Activated naive CD4-positive, alpha-beta T cell treated with anti-CD3 and anti-CD28 coated beads, Interleukin-2, amount 50 U/mL, for 24 hours (primary cell): ENCODE results near the gene MRPS34.

ENCODE experiments used
- H3K27ac Mint-ChIP-seq: one replicate; pipeline ENCODE4 v1.8.0; 2021; ENCODE audit warnings: mild to moderate bottlenecking, mixed read lengths
- H3K27me3 Mint-ChIP-seq: one replicate; pipeline ENCODE4 v1.8.0; 2021; ENCODE audit warnings: mixed read lengths
- H3K36me3 Mint-ChIP-seq: one replicate; pipeline ENCODE4 v1.8.0; 2021; ENCODE audit warnings: mixed read lengths
- H3K4me1 Mint-ChIP-seq: one replicate; pipeline ENCODE4 v1.8.0; 2021; ENCODE audit warnings: mixed read lengths
- H3K4me3 Mint-ChIP-seq: one replicate; pipeline ENCODE4 v1.8.0; 2021; ENCODE audit warnings: mild to moderate bottlenecking, mixed read lengths
- H3K9me3 Mint-ChIP-seq: one replicate; pipeline ENCODE4 v1.8.0; 2021; ENCODE audit warnings: mixed read lengths

Gene MRPS34

DNA sequence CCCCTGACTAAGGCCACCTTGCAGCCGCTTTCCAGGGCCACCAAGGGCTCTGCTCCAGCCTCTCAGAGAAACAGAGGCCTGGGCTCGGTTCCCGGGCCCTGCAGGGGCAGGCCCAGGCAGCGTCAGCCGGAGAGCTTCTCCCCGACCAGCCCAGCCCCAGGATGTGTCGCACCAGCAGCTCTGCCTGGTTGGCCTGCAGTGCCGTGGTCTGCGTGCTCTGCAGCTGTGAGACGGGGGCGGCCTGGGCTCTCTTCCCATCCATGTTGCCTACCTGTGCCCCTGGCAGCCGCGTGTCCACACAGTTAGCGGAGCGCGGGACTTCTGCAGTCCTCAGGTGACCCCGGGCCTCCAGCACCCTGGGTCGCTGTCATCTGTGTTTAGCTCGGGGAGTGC is 15.8 kb upstream of the MRPS34 start:
- H3K9me3 Mint-ChIP-seq: no peaks in the 10 kb centered on the region
- peaks cover 1% of the 10 kb centered on the region for H3K36me3 Mint-ChIP-seq
- H3K4me3 Mint-ChIP-seq: no peak overlapping the region
- peaks cover 12% of the 10 kb centered on the region for H3K4me1 Mint-ChIP-seq
- no peaks in the 10 kb centered on the region for H3K27me3 Mint-ChIP-seq
- no peak overlapping the region for H3K27ac Mint-ChIP-seq

DNA sequence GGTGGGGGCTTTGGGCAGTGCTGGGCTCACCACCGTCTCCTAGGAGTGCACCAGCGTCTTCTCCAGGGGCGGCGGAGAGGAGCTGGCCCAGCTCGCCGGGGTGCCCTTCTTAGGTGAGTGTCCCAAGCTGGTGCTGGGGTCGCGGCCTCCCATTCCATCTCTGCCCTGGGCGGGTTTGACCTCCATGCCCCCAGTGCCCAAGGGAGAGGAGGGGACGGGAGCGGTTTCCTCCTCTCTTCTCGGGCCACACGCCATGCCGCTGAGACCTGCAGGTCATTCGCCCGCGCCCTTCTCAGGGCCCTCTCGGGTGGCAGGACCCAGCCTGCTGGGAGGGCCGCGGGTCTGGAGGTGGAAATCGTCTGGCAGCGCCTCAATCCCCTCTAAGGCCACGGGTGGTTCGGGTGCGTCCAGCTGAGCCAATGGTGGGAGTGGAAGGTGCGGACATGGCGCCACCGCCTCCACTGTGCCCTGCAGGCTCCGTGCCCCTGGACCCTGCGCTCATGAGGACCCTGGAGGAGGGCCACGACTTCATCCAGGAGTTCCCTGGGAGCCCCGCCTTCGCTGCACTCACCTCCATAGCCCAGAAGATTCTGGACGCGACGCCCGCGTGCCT is 15.3 kb upstream of the MRPS34 start:
- Mint-ChIP-seq H3K36me3 (peaks cover 3% of the 10 kb centered on the region), H3K9me3 (no peaks in the 10 kb centered on the region), H3K27ac (no peak overlapping the region), H3K4me3 (no peak overlapping the region), H3K27me3 (no peaks in the 10 kb centered on the region), H3K4me1 (peaks cover 15% of the 10 kb centered on the region)

DNA sequence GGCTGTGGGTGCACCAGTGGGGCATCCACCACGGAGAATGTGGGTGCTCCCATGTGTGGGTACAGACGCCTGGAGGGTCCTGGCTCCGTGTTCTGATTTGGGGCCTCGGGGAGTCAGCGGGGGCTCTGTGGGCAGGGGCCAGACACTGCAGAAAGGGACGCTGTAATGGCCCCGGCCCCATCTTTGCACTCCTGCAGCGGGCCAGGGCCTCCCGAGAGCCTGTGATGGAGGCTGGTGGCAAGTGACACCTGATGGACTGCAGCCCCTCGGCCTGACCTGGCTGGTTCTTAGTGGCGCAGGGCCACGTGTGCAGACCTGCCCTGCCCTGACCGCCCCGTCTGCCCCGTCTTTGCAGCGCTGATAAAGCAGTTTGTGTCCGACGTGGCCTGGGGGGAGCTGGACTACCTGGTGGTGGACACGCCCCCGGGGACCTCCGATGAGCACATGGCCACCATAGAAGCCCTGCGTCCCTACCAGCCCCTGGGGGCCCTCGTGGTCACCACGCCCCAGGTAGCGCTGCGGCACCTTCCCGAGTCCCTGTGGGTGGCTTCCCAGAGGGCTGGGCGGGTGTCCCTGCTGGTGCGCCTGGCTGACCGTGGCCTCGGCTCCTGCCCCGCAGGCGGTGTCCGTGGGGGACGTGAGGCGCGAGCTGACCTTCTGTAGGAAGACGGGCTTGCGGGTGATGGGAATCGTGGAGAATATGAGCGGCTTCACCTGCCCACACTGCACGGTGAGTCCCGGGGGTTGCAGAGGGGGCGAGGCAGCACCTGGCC is 14.6 kb upstream of the MRPS34 start:
- peaks cover 3% of the 10 kb centered on the region for H3K36me3 Mint-ChIP-seq
- H3K4me3 Mint-ChIP-seq: no peak overlapping the region
- H3K27ac Mint-ChIP-seq: no peak overlapping the region
- no peaks in the 10 kb centered on the region for H3K27me3 Mint-ChIP-seq
- H3K9me3 Mint-ChIP-seq: no peaks in the 10 kb centered on the region
- peaks cover 16% of the 10 kb centered on the region for H3K4me1 Mint-ChIP-seq

DNA sequence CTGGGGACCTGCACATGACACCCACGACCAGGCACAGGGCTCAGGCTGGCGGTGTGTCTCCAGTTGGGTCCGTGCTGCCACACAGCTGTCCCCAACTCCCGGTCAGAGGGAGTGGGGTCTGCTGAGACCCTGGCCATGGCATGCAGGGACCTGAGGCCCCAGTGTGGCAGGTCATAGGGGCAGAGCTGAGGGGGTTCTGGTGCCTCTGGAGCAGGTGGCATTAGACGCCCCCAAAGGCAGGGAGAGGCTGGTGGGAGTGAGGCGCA is 14.1 kb upstream of the MRPS34 start:
- Mint-ChIP-seq H3K36me3 (peaks cover 3% of the 10 kb centered on the region), H3K27ac (no peak overlapping the region)

DNA sequence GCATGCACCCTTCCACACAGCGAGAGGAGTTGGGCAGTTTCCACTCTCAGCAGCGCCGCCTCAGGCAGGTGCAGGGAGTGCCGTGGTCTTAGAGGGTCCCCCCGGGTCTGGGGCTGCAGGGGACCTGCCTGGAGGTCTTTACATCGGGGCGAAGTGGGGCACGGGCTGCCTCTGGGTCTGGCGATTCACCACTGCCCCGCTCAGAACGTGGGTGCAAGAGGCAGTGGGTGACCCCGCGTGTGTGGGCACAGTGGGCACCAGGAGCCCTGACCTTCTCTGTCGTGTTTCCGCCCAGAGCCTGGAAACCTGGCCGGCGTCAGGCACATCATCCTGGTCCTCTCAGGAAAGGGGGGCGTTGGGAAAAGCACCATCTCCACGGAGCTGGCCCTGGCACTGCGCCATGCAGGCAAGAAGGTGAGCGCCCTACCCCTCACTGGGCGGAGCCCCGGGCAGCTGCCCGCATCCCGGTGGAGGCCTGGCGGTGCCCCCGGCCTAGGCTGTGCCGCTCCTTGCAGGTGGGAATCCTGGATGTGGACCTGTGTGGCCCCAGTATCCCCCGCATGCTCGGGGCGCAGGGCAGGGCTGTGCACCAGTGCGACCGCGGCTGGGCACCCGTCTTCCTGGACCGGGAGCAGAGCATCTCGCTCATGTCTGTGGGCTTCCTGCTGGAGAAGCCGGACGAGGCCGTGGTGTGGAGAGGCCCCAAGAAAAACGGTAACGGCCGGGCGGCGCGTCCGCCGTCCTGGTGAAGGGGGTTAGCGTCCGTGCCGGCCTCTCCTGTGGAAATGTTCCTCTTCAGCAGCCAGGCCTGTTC is 13.5 kb upstream of the MRPS34 start:
- no peaks in the 10 kb centered on the region for H3K27me3 Mint-ChIP-seq
- peaks cover 22% of the 10 kb centered on the region for H3K4me1 Mint-ChIP-seq
- no peak overlapping the region for H3K27ac Mint-ChIP-seq
- peaks cover 3% of the 10 kb centered on the region for H3K36me3 Mint-ChIP-seq
- no peak overlapping the region for H3K4me3 Mint-ChIP-seq
- no peaks in the 10 kb centered on the region for H3K9me3 Mint-ChIP-seq

More for the DNA sequence above, 14.1 kb upstream of the MRPS34 start:
- Mint-ChIP-seq H3K9me3 (no peaks in the 10 kb centered on the region), H3K4me1 (peaks cover 16% of the 10 kb centered on the region), H3K27me3 (no peaks in the 10 kb centered on the region), H3K4me3 (no peak overlapping the region)

DNA sequence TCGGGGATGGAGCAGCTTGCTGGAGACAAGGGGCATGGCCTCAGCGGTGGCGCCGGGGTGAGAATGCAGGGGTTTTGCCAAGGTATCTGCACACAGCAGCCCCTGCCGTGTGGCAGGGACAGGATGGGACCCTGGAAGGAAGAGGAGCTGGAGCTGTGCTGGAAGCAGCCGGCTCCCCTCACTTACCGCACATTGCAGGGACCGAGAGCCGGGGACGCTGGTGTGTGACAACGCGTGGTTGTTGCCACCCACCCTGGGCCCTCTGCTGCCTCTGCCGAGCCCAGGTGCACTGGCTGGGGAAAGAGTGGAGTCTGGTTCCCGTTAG is 12.9 kb upstream of the MRPS34 start:
- no peak overlapping the region for H3K4me3 Mint-ChIP-seq
- H3K27ac Mint-ChIP-seq: no peak overlapping the region
- H3K9me3 Mint-ChIP-seq: no peaks in the 10 kb centered on the region
- H3K27me3 Mint-ChIP-seq: no peaks in the 10 kb centered on the region
- peaks cover 3% of the 10 kb centered on the region for H3K36me3 Mint-ChIP-seq
- H3K4me1 Mint-ChIP-seq: peaks cover 27% of the 10 kb centered on the region

DNA sequence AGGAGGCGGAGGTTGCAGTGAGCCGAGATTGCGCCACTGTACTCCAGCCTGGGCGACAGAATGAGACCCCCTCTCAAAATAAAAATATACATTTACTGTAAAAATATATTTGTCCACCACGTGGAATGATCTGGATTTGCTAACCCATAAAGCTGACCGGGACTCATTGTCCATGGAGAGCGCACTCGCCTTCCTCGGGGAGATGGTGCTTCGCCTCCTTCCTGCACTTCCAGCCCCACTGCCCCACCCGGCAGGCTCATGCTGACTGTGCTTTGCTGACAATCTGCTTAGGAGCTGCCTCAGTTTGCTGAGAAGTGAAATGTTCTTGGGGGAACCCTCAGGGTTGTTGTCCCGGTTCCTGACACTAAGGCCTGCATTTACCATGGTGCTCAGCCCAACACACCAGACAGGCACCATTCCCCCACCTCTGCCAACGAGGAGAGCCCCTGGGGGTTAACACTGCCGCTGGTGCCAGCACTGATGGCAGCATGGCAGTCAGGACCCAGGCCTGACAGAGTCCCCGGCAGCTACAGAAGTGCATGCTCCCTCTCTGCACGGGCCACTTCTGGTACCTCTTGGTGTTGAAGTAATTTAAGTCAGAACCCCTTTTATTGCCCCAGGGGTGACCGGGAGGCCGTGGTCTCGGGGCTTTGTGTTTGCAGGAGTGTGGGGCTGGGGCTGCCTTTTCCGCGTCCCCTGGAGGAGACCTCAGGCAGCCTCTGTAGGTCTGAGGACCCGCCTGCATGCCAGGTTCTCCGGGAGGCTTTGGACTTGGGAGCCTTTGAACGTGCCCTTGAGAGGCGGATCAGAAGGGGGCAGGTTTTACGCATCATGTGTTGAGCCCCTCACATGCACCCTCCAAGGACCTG is 12.3 kb upstream of the MRPS34 start:
- H3K4me3 Mint-ChIP-seq: peak overlapping the region; percentile 66
- H3K36me3 Mint-ChIP-seq: peaks cover 3% of the 10 kb centered on the region
- H3K27ac Mint-ChIP-seq: no peak overlapping the region
- no peaks in the 10 kb centered on the region for H3K9me3 Mint-ChIP-seq
- peaks cover 27% of the 10 kb centered on the region for H3K4me1 Mint-ChIP-seq
- no peaks in the 10 kb centered on the region for H3K27me3 Mint-ChIP-seq

DNA sequence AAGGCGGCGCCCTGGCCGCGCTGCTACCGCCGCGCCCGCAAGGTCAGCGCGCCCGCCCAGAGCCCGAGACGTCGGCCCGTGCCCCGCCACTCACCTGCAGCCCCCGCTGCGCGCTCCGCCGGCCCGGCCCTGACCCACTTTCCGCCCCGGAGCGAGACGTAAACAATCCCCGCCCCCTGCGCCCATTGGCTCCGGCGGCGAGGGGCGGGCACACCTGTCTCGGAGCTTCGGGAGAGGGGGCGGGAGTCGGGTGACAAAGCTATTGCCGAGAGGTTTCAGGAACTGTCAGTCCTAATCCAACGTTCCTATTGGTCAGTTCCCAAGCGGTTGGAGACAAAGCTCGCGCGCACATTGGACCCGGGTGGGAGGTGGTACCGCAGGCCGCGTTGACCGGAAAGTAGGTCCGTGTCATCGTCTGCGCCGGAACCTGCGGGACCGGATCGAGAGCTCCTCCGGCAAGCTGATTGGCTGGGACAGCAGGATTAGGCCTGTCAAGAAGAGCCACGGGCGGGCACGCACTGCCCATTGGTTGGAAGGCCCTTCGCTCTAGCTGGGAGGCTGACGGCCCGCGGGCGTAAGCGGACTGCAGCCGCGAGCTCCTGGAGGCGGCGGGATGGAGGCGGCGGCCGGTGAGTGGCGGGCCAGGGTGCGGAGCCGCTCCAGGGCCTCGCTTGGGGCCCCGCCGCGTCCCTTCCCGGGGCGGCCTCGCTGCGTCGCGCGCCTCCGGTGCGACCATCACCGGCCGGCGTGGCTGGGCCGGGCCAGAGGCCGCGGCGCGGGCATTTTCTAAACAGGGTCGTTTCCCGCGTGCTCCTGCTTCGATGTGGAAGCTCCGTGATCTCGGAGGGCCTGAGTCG is 9.7 kb upstream of the MRPS34 start, which contains the start of the genes NUBP2 and SPSB3:
TSS of gene NUBP2 (plus strand) at position 553 of the 857 bp plus-strand sequence. CDS start at position 614, 61 bp downstream.
TSS of gene SPSB3 (minus strand) at position 164 of the 857 bp plus-strand sequence. CDS start 1,088 bp downstream, outside the sequence.
- Mint-ChIP-seq H3K9me3 (no peaks in the 10 kb centered on the region), H3K27me3 (no peaks in the 10 kb centered on the region), H3K27ac (peak within 1 kb of the TSS; percentile 83), H3K36me3 (peaks cover 3% of the 10 kb centered on the region), H3K4me1 (peaks cover 27% of the 10 kb centered on the region), H3K4me3 (peak within 1 kb of the TSS; percentile 93)

DNA sequence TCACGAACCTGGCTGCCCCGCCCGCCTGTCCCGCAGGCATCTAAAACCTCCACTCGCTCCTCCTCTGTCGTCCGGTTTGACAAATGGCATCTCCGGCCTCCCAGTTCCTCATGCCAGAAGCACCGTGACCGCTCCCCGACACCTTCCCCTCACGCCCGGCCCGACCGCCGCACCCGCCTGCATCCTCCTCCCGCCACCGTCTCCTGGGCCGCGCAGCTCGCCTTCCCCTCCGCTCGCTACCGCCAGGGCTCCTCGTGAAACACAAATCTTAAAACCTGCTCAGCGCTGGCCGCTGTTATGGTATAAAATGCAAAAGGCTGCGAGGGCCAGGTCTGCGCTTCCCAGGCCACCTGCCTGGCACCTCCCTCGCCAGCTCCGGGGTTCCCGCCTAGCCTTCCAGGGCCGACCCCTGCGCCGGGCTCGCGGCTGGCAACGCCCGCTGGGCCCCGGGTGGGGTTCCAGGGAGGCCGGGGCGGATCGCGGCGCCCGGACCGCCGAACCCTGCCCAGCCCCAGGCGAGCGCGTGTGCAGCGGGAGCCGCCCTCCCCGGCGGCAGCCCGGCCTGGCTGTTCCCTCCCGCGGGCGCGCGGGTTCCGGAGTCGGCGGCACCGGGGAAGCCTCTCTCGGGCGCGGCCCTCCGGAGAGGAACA is 8.9 kb upstream of the MRPS34 start:
- H3K27ac Mint-ChIP-seq: peak overlapping the region; percentile 76

DNA sequence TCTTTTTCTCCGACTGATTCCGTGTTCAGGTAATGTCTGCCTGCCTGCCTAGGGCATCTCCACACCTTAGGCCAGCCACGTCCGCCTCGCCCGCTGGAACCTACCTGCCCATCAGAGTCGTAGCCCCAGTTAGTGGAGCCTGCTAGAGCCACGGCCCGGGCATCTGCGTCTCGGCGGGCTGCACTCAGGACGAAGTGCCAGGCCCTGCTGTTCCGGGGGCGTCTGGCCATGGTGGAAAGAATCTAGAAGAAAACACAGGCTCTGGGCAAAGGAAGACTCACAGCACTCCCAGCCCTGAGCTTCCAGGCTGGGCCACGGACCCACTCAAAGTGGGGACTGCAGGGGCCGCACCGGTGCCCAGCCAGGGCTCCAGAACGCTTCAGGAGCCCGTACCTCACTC is 8.3 kb upstream of the MRPS34 start:
- peak overlapping the region; percentile 87 for H3K4me3 Mint-ChIP-seq
- H3K27ac Mint-ChIP-seq: peak overlapping the region; percentile 76
- no peaks in the 10 kb centered on the region for H3K27me3 Mint-ChIP-seq

More for the DNA sequence above, 8.9 kb upstream of the MRPS34 start:
- Mint-ChIP-seq H3K9me3 (no peaks in the 10 kb centered on the region), H3K4me3 (peak overlapping the region; percentile 87), H3K36me3 (peaks cover 3% of the 10 kb centered on the region), H3K4me1 (peaks cover 27% of the 10 kb centered on the region), H3K27me3 (no peaks in the 10 kb centered on the region)

DNA sequence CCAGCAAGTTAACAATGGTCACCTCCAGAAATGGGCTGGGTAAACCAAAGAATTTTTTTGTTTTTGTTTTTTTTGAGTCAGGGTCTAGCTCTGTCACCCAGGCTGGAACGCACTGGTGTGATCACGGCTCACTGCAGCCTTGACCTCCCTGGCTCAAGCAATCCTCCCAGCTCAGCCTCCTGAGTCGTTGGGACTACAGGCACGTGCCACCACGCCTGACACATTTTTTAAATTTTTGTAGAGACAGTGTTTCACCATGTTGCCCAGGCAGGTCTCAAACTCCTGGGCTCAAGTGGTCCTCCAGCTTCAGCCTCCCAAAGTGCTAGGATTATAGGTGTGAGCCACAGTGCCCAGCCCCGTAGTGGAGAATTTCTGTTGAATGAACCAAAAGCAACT is 7.7 kb upstream of the MRPS34 start:
- no peak overlapping the region for H3K27ac Mint-ChIP-seq
- peak overlapping the region; percentile 49 for H3K4me3 Mint-ChIP-seq
- peaks cover 3% of the 10 kb centered on the region for H3K36me3 Mint-ChIP-seq
- no peaks in the 10 kb centered on the region for H3K9me3 Mint-ChIP-seq
- H3K27me3 Mint-ChIP-seq: no peaks in the 10 kb centered on the region
- H3K4me1 Mint-ChIP-seq: peaks cover 23% of the 10 kb centered on the region

More for the DNA sequence above, 8.3 kb upstream of the MRPS34 start:
- H3K9me3 Mint-ChIP-seq: no peaks in the 10 kb centered on the region
- peaks cover 3% of the 10 kb centered on the region for H3K36me3 Mint-ChIP-seq
- peaks cover 27% of the 10 kb centered on the region for H3K4me1 Mint-ChIP-seq

DNA sequence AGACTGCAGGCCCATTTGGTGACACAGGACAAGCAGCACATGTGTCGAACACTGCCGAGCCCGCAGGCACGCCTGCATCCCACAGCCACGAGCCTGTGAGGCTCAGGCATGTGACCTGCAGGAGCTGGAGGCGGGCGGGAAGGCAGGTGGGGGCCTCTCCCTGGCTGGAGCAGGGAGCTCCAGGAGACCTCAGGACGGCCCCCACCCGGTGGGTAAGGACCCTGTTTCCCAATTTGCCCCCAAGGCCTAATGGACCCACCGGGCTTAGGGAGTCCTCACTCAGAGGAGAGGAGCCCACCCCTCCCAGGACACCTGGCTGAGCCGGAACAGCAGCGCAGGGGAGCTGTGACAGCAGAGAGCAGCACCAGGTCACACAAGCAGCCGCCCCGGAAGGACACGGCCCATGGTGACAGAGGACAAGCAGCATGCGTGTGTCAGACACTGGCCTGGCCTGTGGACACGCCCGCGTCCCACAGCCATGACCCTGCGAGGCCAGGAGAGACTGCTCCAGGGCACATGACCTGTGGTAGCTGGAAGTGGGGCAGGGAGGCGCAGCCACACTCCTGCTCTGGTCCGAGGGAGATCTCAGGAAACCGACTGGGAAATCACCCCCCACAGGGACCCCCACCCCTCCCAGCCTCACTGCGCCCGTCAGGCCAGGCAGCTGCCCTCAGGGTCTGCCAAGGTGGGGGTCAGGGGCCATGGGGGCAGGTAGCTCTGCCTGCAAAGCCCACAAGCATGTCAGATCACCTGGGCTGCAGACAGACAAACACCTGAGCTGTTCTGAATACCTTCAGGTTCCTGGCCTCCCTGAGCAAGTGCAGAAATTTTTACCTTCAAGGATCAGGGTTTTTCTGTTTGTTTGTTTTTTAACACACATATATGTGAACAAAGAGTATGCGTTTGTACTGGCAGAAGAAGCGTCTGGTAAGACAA is 7.1 kb upstream of the MRPS34 start:
- Mint-ChIP-seq H3K27ac (no peak overlapping the region), H3K27me3 (no peaks in the 10 kb centered on the region), H3K9me3 (no peaks in the 10 kb centered on the region), H3K36me3 (peaks cover 2% of the 10 kb centered on the region), H3K4me1 (peaks cover 16% of the 10 kb centered on the region), H3K4me3 (peak overlapping the region; percentile 49)

DNA sequence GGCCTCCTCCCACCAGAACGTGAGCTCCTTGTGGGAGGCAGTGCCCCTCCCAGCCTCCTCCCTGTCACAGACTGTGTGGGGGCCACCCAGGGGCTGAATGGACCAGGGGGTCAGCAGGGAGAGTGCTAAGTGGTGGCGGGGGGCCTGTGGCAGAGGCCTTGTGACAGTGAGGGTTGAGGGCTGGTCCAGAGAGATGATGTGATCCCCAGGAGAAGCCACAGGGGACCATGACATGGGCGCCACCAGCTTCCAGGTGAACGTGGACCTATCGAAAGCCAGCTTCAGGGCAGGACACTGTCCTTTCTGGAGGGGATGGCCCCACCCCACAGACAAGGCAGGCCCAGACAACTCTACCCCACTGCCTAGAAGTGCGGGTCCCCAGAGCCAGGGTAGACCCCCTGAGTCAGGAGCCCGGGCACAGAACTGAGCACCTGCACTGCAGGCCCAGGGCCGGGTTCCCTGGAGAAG is 6.3 kb upstream of the MRPS34 start:
- H3K27me3 Mint-ChIP-seq: no peaks in the 10 kb centered on the region
- H3K9me3 Mint-ChIP-seq: no peaks in the 10 kb centered on the region
- peaks cover 15% of the 10 kb centered on the region for H3K4me1 Mint-ChIP-seq
- H3K4me3 Mint-ChIP-seq: no peak overlapping the region
- peaks cover 2% of the 10 kb centered on the region for H3K36me3 Mint-ChIP-seq
- peak overlapping the region; percentile 62 for H3K27ac Mint-ChIP-seq
